H9 (cell line): ENCODE results near the gene VIPR1. TPM values are rescaled to one million over a fixed set of nuclear protein-coding genes. Genes with fewer than 3 reads are reported as not detected.

Source experiments
- DNase-seq: peaks from one replicate; pipeline ENCODE4 v3.0.0-alpha.2; 2017
- H2AFZ ChIP-seq: one replicate; pipeline ENCODE4 v1.6.1; 2013; ENCODE audit warnings: mild to moderate bottlenecking, low read length, control low read depth, moderate library complexity
- H2AK5ac ChIP-seq: 2 replicates; pipeline ENCODE4 v1.6.1; 2013; ENCODE audit warnings: low read length, control low read depth, mixed read lengths; ENCODE audit not compliant: insufficient read length
- H2BK120ac ChIP-seq: one replicate; pipeline ENCODE4 v1.6.1; 2013; ENCODE audit warnings: low read depth, mild to moderate bottlenecking, low read length, control low read depth, inconsistent platforms; ENCODE audit not compliant: poor library complexity, severe bottlenecking
- H2BK12ac ChIP-seq: 2 replicates; pipeline ENCODE4 v1.6.1; 2013; ENCODE audit warnings: low read length, control low read depth, mixed read lengths, low read depth; ENCODE audit not compliant: insufficient read length
- H2BK15ac ChIP-seq: 2 replicates; pipeline ENCODE4 v1.6.1; 2013; ENCODE audit warnings: low read depth, low read length, control low read depth
- H2BK20ac ChIP-seq: one replicate; pipeline ENCODE4 v1.6.1; 2013; ENCODE audit warnings: low read depth, mild to moderate bottlenecking, low read length, control low read depth, inconsistent platforms; ENCODE audit not compliant: poor library complexity, severe bottlenecking
- H2BK5ac ChIP-seq: 2 replicates; pipeline ENCODE4 v1.6.1; 2013; ENCODE audit warnings: low read length, control low read depth, mixed read lengths; ENCODE audit not compliant: insufficient read length
- H3K14ac ChIP-seq: 2 replicates; pipeline ENCODE4 v1.6.1; 2013; ENCODE audit warnings: low read length, control low read depth; ENCODE audit not compliant: insufficient read depth
- H3K18ac ChIP-seq: 2 replicates; pipeline ENCODE4 v1.6.1; 2013; ENCODE audit warnings: low read depth, mild to moderate bottlenecking, mixed read lengths, low read length, control low read depth; ENCODE audit not compliant: insufficient read length
- H3K23ac ChIP-seq: 2 replicates; pipeline ENCODE4 v1.6.1; 2013; ENCODE audit warnings: low read length, control low read depth, mixed read lengths, low read depth; ENCODE audit not compliant: insufficient read length
- H3K23me2 ChIP-seq: 2 replicates; pipeline ENCODE4 v1.6.1; 2013; ENCODE audit warnings: low read depth, mild to moderate bottlenecking, mixed read lengths, low read length, control low read depth; ENCODE audit not compliant: insufficient read length, poor library complexity, severe bottlenecking
- H3K27ac ChIP-seq: 2 replicates; pipeline ENCODE4 v1.5.1; 2013; ENCODE audit warnings: low read length, control low read depth, mixed read lengths, low read depth; ENCODE audit not compliant: insufficient read length
- H3K27me3 ChIP-seq: 2 replicates; pipeline ENCODE4 v1.6.1; 2013; ENCODE audit warnings: low read length, control low read depth, inconsistent platforms; ENCODE audit not compliant: insufficient read depth
- H3K4ac ChIP-seq: 2 replicates; pipeline ENCODE4 v1.6.1; 2013; ENCODE audit warnings: low read depth, mild to moderate bottlenecking, control low read depth, inconsistent platforms, low read length, moderate library complexity
- H3K4me1 ChIP-seq: 2 replicates; pipeline ENCODE4 v1.6.1; 2013; ENCODE audit warnings: low read length, control low read depth, inconsistent platforms; ENCODE audit not compliant: insufficient read depth
- H3K4me2 ChIP-seq: 2 replicates; pipeline ENCODE4 v1.6.1; 2013; ENCODE audit warnings: low read length, control low read depth, mixed read lengths; ENCODE audit not compliant: insufficient read length, insufficient read depth
- H3K56ac ChIP-seq: 2 replicates; pipeline ENCODE4 v1.6.1; 2013; ENCODE audit warnings: low read depth, mild to moderate bottlenecking, mixed read lengths, low read length, control low read depth; ENCODE audit not compliant: insufficient read length
- H3K79me1 ChIP-seq: 2 replicates; pipeline ENCODE4 v1.6.1; 2013; ENCODE audit warnings: low read depth, mild to moderate bottlenecking, moderate library complexity, low read length, control low read depth, inconsistent platforms; ENCODE audit not compliant: insufficient read depth, poor library complexity, severe bottlenecking
- H3K79me2 ChIP-seq: 2 replicates; pipeline ENCODE4 v1.6.1; 2013; ENCODE audit warnings: low read length, control low read depth, inconsistent platforms; ENCODE audit not compliant: insufficient read depth
- H3K9ac ChIP-seq: 2 replicates; pipeline ENCODE4 v1.6.1; 2013; ENCODE audit warnings: low read length, control low read depth, mixed read lengths; ENCODE audit not compliant: insufficient read length; ENCODE audit errors: extremely low read depth
- H3K9me3 ChIP-seq: one replicate; pipeline ENCODE4 v1.6.1; 2013; ENCODE audit warnings: low read depth, low read length, inconsistent platforms; ENCODE audit not compliant: control insufficient read depth
- H3T11ph ChIP-seq: one replicate; pipeline ENCODE4 v1.6.1; 2013; ENCODE audit warnings: mild to moderate bottlenecking, low read length, control low read depth, inconsistent platforms
- H4K20me1 ChIP-seq: one replicate; pipeline ENCODE4 v1.6.1; 2013; ENCODE audit not compliant: control insufficient read depth, insufficient read length, insufficient read depth
- H4K5ac ChIP-seq: 2 replicates; pipeline ENCODE4 v1.6.1; 2013; ENCODE audit warnings: low read depth, mild to moderate bottlenecking, mixed read lengths, low read length, control low read depth; ENCODE audit not compliant: insufficient read length
- H4K8ac ChIP-seq: replicated peaks from 2 replicates; pipeline ENCODE4 v1.6.1; 2013; ENCODE audit warnings: low read length, control low read depth, mixed read lengths, low read depth; ENCODE audit not compliant: insufficient read length
- H4K91ac ChIP-seq: 2 replicates; pipeline ENCODE4 v1.6.1; 2013; ENCODE audit warnings: low read depth, mild to moderate bottlenecking, moderate library complexity, mixed read lengths, low read length, control low read depth; ENCODE audit not compliant: insufficient read length
- H3K27ac Mint-ChIP-seq, 3 experiments: 2 replicates in 2 of 3; 3 replicates in 1 of 3; pipeline ENCODE4 v1.8.0; 2020 to 2021; ENCODE audit warnings: mixed read lengths in 3 of 3, mild to moderate bottlenecking in 1 of 3, moderate library complexity in 1 of 3
- H3K27me3 Mint-ChIP-seq: 2 replicates; pipeline ENCODE4 v1.8.0; 2021; ENCODE audit warnings: low read depth, mild to moderate bottlenecking, moderate library complexity, mixed read lengths
- H3K36me3 Mint-ChIP-seq, 3 experiments: 2 replicates in 2 of 3; 3 replicates in 1 of 3; pipeline ENCODE4 v1.8.0; 2020 to 2021; ENCODE audit warnings: low read depth in 3 of 3, mixed read lengths in 3 of 3; ENCODE audit not compliant: insufficient read depth in 1 of 3
- H3K4me1 Mint-ChIP-seq, 2 experiments: 2 replicates each; pipeline ENCODE4 v1.8.0; 2020; ENCODE audit warnings: mixed read lengths in 2 of 2
- H3K4me3 Mint-ChIP-seq, 2 experiments: 2 replicates in 1 of 2; 3 replicates in 1 of 2; pipeline ENCODE4 v1.8.0; 2020 to 2021; ENCODE audit warnings: mild to moderate bottlenecking in 2 of 2, mixed read lengths in 2 of 2, moderate library complexity in 1 of 2
- H3K9me3 Mint-ChIP-seq, 2 experiments: 2 replicates in 1 of 2; 3 replicates in 1 of 2; pipeline ENCODE4 v1.8.0; 2020; ENCODE audit warnings: mild to moderate bottlenecking in 2 of 2, mixed read lengths in 2 of 2, moderate library complexity in 1 of 2
- WGBS: extraction: QIAGEN DNeasy Blood & Tissue Kit; methylation state at CpG from one replicate; pipeline ENCODE4 v1.1.7; 2013; ENCODE audit warnings: missing lambda C conversion rate, low lambda C conversion rate, mixed read lengths; ENCODE audit not compliant: insufficient read length; ENCODE audit errors: extremely low coverage; 5-methylcytosine and 5-hydroxymethylcytosine counted together
- total RNA-seq: library from RNA; stranded (reverse); gene quantifications from 2 replicates; pipeline ENCODE4 v1.2.1, GENCODE V29; 2021
- TF ChIP-seq, protein P1 (sequence below): fragments of 200-600 bp; sonication (generic); conservative IDR thresholded peaks from 3 replicates; pipeline ENCODE4 v1.8.0; 2021; ENCODE audit warnings: antibody characterized with exemption, mild to moderate bottlenecking

VIPR1 gene
- total RNA-seq, 1 experiment from 2014 or later: 6.5 TPM

DNA sequence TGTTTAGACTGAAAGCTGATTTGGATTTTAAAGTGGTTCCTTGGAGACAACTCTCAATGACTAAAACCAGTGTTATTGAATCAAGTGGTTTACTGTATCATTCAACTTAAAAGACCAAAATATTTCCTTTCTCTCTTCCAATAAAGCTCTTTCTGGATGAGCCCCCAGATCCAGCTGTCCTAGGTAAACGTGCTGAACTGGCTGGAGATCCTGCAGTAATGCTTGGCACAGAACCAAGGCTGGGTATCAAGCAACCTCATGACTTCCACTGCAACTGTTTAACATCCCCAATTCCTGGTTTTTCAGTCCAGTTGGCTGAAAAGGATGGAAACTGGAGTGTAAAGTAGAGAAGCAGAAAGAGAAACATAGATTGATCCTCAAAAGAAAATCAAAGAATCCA lies 50.4 kb downstream of the VIPR1 start:
- no peaks in the 10 kb centered on the region for H3K79me1 ChIP-seq
- H3K56ac ChIP-seq: no peak overlapping the region
- H3K4ac ChIP-seq: no peak overlapping the region
- no peak for DNase-seq
- no peak overlapping the region for H3K4me2 ChIP-seq
- TF ChIP-seq, protein P1, sequence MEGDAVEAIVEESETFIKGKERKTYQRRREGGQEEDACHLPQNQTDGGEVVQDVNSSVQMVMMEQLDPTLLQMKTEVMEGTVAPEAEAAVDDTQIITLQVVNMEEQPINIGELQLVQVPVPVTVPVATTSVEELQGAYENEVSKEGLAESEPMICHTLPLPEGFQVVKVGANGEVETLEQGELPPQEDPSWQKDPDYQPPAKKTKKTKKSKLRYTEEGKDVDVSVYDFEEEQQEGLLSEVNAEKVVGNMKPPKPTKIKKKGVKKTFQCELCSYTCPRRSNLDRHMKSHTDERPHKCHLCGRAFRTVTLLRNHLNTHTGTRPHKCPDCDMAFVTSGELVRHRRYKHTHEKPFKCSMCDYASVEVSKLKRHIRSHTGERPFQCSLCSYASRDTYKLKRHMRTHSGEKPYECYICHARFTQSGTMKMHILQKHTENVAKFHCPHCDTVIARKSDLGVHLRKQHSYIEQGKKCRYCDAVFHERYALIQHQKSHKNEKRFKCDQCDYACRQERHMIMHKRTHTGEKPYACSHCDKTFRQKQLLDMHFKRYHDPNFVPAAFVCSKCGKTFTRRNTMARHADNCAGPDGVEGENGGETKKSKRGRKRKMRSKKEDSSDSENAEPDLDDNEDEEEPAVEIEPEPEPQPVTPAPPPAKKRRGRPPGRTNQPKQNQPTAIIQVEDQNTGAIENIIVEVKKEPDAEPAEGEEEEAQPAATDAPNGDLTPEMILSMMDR: no peak
- no peak overlapping the region for H2BK12ac ChIP-seq
- no peaks in the 10 kb centered on the region for H3K23me2 ChIP-seq
- no peak overlapping the region for H4K8ac ChIP-seq
- no peak overlapping the region for H2BK20ac ChIP-seq
- no peak overlapping the region for H4K5ac ChIP-seq
- no peak overlapping the region for H3K23ac ChIP-seq
- H2BK120ac ChIP-seq: no peak overlapping the region
- no peaks in the 10 kb centered on the region for H3K27me3 ChIP-seq
- WGBS: no CpG with 5 or more reads among the region's 1 CpG
- Mint-ChIP-seq H3K27ac (no peak overlapping the region), H3K27me3 (no peaks in the 10 kb centered on the region), H3K4me3 (no peak overlapping the region), H3K36me3 (peaks cover 23 to 56% (median 50%) of the 10 kb centered on the region in 3 experiments), H3K4me1 (no peaks in the 10 kb centered on the region), H3K9me3 (no peaks in the 10 kb centered on the region)
- H3K9ac ChIP-seq: no peak overlapping the region
- no peak overlapping the region for H3T11ph ChIP-seq
- no peak overlapping the region for H2BK15ac ChIP-seq
- no peak overlapping the region for H3K18ac ChIP-seq
- peaks cover 1% of the 10 kb centered on the region; the same call in 1 of the 2 replicates for H3K79me2 ChIP-seq
- H3K4me1 ChIP-seq: no peaks in the 10 kb centered on the region
- H2BK5ac ChIP-seq: no peak overlapping the region
- H2AK5ac ChIP-seq: no peak overlapping the region
- H4K91ac ChIP-seq: no peak overlapping the region
- H3K27ac ChIP-seq: no peak overlapping the region
- H4K20me1 ChIP-seq: no peaks in the 10 kb centered on the region
- no peaks in the 10 kb centered on the region for H3K9me3 ChIP-seq
- H2AFZ ChIP-seq: no peak overlapping the region
- H3K14ac ChIP-seq: no peak overlapping the region
